Measurements from ENCODE around the gene TMPRSS9. TPM values are rescaled to one million over a fixed set of nuclear protein-coding genes. Genes with fewer than 3 reads are reported as not detected.
"Not testable (repeated sequence)": the region's sequence is repeated elsewhere in the genome, so short reads cannot be mapped to it uniquely, and the experiment has no call there.

TMPRSS9 gene
- total RNA-seq, 1 donor from 2014 or later: not detected

- intact Hi-C loops (cut with micrococcal nuclease): no loop called here
Measured at GRCh38 chr19:2341244-2341751, 18.8 kb upstream of the TMPRSS9 start.

GRCh38 chr19:2341982-2342381, 18.1 kb upstream of the TMPRSS9 start:
- intact Hi-C loops (cut with micrococcal nuclease): no loop called here

- intact Hi-C loops (cut with micrococcal nuclease): no loop called here
Measured at GRCh38 chr19:2342656-2343288, 17.3 kb upstream of the TMPRSS9 start.

DNA sequence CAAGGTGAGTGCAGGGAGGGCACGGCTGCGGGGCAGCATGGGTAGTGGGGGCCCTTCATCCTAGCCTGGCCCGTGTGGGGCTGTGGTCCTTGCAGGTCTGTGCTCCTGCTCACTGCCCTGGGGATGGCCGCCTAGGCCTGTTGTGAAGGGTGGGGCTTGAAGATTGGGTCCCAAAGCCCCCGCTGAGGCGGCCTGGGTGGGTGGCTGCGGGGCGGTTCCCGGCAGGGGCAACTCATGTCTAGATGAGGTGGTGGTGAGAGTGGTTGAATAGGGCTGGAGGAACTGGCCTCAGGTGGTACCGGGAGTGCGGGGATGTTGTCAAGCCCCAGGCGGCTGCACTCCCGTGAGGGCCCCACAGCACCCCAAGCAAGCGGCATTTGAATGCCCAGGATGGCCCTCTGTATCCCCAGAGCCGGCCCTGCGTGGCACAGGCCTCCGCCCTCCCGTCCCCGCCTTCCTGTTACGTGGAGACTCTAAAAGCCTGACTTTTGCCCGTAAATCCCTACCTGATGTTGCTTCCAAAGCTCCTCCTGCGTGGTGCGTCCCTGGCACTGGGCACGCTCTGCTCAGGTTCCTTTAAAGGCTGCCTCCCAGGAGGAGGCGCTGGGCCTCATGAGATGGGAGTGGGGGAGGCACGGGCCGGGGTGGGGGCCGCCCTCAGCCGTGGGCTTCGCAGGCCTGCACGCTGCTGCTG, 16.6 kb upstream of the TMPRSS9 start:
- intact Hi-C loops (cut with micrococcal nuclease): no loop called here

DNA sequence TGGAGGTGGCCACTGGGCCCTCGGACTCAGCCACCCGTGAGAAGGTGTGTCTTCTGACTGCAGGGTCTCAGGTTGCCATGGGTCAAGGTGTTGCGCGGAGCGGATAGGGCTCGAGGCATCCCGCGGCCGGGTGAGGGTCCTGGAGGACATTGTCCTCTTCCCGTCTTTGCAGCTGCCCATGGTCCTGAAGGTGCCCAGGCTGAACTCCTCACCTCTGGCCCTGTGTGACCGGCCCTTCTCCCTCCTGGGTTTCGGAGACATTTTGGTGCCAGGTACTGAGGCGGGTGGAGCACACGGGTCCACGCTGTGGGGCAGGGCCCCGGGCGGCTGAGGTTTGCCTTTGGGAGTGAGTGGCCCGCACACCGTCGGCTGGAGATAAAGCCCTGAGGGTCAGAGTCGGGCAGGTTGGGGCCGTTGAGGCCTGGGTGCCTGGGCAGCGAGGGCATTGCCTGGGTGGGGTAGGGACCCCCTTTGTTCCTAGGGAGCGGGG, 15.6 kb upstream of the TMPRSS9 start:
- intact Hi-C loops (cut with micrococcal nuclease): no loop called here

DNA sequence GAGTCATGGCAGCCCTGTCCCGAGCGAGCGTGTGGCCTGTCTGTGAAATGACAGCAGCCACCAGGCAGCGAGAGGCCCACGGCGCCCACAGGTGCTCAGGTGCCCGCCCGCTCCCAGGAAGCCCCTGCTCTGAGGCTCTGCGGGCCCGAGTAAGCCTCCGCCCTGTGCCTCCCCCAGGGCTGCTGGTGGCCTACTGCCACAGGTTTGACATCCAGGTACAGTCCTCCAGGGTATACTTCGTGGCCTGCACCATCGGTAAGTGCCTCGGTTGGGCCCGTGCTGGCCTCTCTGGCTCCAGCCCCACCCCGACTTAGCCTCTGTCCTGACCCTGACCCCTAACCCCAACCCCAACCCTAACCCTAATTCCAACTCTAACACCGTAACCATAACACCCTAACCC, 15.0 kb upstream of the TMPRSS9 start:
- intact Hi-C loops (cut with micrococcal nuclease): no loop called here

- intact Hi-C loops (cut with micrococcal nuclease): no loop called here
Measured at GRCh38 chr19:2345794-2346663, 14.0 kb upstream of the TMPRSS9 start.

DNA sequence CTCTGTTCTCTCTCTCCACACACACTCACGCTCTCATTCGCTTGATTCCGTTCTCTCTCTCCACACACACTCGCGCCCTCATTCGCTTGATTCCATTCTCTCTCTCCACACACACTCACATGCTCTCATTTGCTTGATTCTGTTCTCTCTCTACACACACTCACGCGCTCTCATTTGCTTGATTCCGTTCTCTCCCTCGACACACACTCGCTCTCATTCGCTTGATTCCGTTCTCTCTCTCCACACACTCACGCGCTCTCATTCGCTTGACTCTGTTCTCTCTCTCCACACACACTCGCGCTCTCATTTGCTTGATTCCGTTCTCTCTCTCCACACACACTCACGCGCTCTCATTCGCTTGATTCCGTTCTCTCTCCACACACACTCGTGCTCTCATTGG, 10.2 kb upstream of the TMPRSS9 start:
- intact Hi-C loops (cut with micrococcal nuclease): not testable (repeated sequence)

GRCh38 chr19:2350656-2351055, 9.4 kb upstream of the TMPRSS9 start:
- intact Hi-C loops (cut with micrococcal nuclease): no loop called here

DNA sequence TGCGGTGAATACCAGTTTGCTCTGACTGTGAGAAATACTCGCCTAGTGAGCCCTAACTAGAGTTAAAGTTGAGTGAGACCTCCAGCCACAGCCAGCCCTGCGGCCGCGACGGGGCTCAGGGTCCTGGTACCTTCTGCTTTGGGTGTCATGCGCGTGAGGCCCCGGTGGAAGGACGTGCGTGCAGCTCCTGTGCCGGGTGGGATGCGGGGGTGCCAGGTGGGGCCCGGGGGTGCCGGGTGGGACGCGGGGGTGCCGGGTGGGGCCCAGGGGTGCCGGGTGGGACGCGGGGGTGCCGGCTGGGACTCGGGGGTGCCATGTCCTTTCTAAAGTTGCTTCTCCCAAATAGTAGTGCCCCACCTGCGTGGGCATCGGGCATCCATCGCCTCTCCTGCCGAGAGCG, 8.5 kb upstream of the TMPRSS9 start:
- intact Hi-C loops (cut with micrococcal nuclease): no loop called here

GRCh38 chr19:2352121-2352520, 7.9 kb upstream of the TMPRSS9 start:
- intact Hi-C loops (cut with micrococcal nuclease): no loop called here

DNA sequence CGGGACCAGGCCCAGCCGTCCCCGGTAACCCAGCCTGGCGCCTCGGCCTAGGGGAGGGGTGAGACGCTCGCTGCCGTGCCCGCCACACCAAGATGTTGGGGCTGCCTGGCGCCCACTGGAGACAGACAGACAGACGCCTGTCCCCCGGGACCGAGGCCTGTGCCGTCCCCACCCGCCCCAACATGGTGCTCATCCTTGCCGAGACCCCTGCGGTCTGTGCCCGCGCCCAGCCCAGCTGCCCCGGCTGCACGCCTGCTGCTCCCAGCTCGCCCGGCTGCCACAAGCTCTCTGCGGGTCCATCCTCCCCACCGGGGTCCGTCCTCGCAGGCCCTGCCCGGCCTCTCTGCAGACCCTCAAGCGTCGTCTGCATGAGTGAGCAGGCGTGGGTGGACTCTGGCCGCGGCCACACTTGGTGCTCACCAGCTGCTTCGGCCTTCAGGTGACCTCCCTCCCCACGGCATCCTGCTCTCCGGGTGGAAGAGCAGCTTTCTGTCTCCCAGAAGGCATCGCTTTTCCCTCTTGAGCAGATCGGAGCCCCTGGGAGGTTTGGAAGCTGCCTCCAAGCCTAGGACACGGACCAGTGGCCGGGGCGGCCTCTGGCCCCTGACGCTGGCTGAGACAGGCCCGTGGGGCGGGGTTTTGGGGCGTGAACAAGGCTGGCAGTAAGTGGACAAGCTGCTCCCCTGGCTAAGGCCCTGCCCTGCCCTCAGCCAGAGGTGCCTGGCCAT, 6.7 kb upstream of the TMPRSS9 start:
- intact Hi-C loops (cut with micrococcal nuclease): no loop called here

GRCh38 chr19:2353887-2354592, 6.0 kb upstream of the TMPRSS9 start:
- intact Hi-C loops (cut with micrococcal nuclease): no loop called here

GRCh38 chr19:2354670-2355069, 5.4 kb upstream of the TMPRSS9 start:
- intact Hi-C loops (cut with micrococcal nuclease): no loop called here

GRCh38 chr19:2355168-2356035, 4.7 kb upstream of the TMPRSS9 start:
- intact Hi-C loops (cut with micrococcal nuclease): no loop called here

DNA sequence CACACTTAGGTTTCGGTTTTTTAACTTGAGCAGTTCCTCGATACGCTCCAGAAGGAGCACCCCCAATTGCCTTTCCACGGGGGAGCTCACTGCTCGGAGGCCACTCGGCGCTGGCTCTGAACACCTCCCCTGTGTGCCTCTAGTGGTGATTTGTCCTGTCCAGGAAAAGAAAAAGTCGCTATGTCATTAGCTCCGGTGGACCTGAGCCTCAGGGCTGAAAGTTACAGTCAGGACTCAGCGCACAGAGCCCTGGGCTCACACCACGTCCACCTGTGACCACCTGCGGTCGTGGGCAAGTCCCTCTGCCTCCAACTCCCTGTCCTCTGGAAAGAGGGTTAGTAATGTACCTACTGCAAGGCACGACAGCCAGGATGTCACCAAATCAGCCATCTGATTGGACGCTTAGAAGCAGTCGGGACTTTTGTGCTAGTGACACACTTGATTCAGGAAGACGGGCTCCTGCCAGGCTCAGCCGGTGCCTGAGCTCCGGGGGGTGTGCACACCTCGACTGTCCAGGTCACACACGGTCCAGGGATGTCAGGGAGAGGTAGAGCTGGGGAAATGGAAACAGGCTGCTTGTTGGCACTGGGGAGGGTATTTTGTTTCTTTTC, 3.9 kb upstream of the TMPRSS9 start:
- intact Hi-C loops (cut with micrococcal nuclease): no loop called here

DNA sequence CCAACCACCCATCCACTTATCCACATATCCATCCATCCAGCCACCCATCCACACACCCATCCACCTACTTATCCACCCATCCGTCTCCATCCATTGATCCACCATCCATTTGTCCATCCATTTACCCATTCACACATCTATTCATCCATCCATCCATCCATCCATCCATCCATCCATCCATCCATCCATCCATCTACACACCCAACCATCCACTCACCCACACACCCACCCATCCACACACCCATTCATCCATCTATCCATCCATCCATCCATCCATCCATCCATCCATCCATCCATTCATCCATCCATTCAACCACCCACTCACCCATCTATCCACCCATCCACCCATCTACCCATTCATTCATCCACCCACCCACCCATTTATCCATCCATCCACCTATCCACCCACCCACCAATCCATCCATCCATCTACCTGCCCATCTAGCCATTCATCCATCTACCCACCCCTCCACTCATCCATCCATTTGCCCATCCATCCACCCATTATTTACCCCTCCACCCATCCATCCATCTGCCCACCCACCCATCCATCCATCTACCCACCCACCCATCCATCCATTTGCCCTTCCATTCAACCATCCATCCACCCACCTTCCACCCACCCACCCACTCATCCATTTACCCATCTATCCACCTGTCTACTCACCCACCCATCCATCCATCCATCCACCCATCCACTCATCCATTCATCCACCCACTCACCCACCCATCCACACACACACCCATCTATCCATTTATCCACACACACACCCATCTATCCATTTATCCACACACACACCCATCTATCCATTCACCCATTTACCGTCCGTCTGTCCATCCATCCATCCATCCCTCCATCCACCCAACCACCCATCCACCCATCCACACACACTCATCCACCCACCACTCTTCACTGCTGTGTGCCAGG, 2.5 kb upstream of the TMPRSS9 start:
- intact Hi-C loops (cut with micrococcal nuclease): no loop called here

GRCh38 chr19:2358548-2359173, 1.4 kb upstream of the TMPRSS9 start:
- intact Hi-C loops (cut with micrococcal nuclease): no loop called here

All from T-helper 2 cell treated with Interferon-gamma antibody and Interleukin-4, amounts not matched to agents 100 ng/mL and 5 ng/mL, for 36 hours (primary cell).